Measurements from ENCODE around the gene AATF. TPM values are rescaled to one million over a fixed set of nuclear protein-coding genes. Genes with fewer than 3 reads are reported as not detected.

Gene AATF, protein sequence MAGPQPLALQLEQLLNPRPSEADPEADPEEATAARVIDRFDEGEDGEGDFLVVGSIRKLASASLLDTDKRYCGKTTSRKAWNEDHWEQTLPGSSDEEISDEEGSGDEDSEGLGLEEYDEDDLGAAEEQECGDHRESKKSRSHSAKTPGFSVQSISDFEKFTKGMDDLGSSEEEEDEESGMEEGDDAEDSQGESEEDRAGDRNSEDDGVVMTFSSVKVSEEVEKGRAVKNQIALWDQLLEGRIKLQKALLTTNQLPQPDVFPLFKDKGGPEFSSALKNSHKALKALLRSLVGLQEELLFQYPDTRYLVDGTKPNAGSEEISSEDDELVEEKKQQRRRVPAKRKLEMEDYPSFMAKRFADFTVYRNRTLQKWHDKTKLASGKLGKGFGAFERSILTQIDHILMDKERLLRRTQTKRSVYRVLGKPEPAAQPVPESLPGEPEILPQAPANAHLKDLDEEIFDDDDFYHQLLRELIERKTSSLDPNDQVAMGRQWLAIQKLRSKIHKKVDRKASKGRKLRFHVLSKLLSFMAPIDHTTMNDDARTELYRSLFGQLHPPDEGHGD
- 47.7 TPM for polyA plus RNA-seq (ENCODE audit: insufficient read length)
- long read RNA-seq, donor 1, partial matches to known transcripts: 6 of 14 reads
- long read RNA-seq, donor 1, other reads (novel, unspliced or antisense): 0 of 14 reads
- long read RNA-seq, donor 2, transcript AATF-208 (12 exons, 2,141 nt): major isoform, 8 of 11 reads
- long read RNA-seq, donor 2, partial matches to known transcripts: 0 of 11 reads
- long read RNA-seq, donor 2, other reads (novel, unspliced or antisense): 0 of 11 reads
- long read RNA-seq, donor 3, partial matches to known transcripts: 0 of 5 reads
- long read RNA-seq, donor 3, other reads (novel, unspliced or antisense): 0 of 5 reads
- long read RNA-seq, donor 4, partial matches to known transcripts: 0 of 1 reads
- long read RNA-seq, donor 4, other reads (novel, unspliced or antisense): 0 of 1 reads
- long read RNA-seq, donor 5, transcript AATF-208 (12 exons, 2,141 nt): major isoform, 15 of 26 reads
- long read RNA-seq, donor 5, partial matches to known transcripts: 0 of 26 reads
- long read RNA-seq, donor 5, other reads (novel, unspliced or antisense): 7 of 26 reads
- long read RNA-seq, donor 6, transcript AATF-208 (12 exons, 2,141 nt): major isoform, 9 of 23 reads
- long read RNA-seq, donor 6, partial matches to known transcripts: 10 of 23 reads
- long read RNA-seq, donor 6, other reads (novel, unspliced or antisense): 0 of 23 reads
- long read RNA-seq, donor 7, transcript AATF-208 (12 exons, 2,141 nt): major isoform, 11 of 38 reads
- long read RNA-seq, donor 7, transcript AATF-203 (1 exons, 2,044 nt): minor isoform, 5 of 38 reads
- long read RNA-seq, donor 7, partial matches to known transcripts: 22 of 38 reads
- long read RNA-seq, donor 7, other reads (novel, unspliced or antisense): 0 of 38 reads
- long read RNA-seq, donor 8, partial matches to known transcripts: 0 of 2 reads
- long read RNA-seq, donor 8, other reads (novel, unspliced or antisense): 0 of 2 reads

GRCh38 chr17:36948717-36949460, at the start of gene AATF:
AATF (plus strand) TSS chr17:36948954; CDS start chr17:36949126, 172 bp downstream.
- DNase-seq: peak; percentile 96

DNA sequence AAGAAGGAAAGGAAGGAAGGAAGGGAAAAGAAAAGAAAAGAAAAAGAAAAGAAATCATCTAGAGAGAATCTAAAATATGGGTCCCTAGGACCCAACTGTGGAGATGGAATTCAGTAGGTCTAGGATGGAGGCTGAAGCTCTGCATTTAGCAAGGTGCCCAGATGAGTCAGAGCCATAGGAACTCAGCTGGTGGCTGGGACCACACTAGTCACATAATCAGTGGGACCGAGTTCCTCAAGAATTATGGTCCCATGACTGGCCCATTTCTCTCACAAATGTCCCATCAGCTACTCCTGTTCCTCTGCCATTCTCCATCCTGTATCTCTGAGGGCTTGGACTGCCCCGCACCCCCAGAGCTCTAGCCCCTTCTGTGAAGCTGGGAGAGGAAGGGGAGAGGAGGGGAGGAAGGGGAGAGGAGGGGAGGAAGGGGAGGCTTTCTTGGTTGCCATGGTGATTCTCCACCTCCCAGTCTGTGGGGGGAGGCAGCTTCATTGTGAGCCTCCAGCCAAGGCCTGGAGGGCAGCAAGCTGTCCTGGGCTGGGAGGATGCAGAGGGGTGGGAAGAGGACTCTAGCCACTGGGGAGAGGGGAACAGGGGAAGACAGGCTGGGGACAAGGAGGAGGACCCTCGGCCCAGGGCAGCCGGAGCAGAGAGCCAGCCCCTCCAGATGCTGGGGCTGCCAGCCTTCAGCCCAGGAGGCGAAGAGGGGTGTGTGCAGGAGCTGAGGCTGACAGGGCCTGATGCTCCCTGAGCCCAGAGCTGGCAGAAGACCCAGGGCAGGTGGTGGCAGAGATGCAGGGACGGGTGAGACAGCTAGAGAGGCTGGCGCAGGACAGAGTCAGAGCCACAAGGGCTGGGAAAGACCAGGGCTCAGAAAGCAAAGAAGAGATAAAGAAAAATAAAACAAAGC, 49.2 kb upstream of the AATF start:
- no peak for DNase-seq

- DNase-seq: no peak
Measured at GRCh38 chr17:36900160-36900512, 48.6 kb upstream of the AATF start.

DNA sequence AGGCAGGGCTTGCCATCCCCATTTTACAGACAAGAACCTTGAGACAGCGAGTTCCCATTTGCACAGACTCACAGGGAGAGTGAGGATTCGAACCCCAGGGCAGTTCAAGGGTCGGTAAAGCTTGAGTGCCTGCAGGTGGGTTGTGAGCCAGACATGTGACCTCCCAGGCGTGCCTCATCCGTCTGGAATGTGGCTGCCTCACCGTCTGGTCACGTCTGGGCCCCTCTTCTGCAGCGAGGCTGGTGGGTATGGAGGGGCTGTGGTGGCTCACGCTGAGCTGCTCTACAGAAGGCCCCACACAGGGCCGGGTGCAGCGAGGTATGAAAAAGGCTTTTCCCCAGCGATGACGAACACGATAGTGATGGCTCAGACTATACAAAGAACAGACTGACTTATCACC, 47.2 kb upstream of the AATF start:
- DNase-seq: no peak

DNA sequence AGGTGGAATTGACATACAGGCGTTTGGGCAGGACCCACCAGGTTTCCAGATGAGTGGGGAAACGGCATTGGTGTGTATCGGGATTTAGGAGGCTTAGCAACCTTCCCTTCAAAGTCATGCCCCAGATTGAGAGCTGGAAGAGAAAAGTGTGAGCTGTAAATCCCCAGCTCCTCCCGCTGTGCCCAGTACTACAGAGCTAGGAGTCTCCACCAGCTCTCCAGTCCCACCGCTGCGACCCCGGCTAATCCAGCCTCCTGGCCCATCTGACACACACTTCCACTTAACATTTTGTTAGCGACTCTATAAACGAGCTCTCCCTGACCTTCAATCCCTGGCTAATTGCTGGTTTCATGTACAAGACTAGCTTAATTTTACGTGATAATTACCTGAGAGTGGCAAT, 41.3 kb upstream of the AATF start:
- DNase-seq: no peak

DNA sequence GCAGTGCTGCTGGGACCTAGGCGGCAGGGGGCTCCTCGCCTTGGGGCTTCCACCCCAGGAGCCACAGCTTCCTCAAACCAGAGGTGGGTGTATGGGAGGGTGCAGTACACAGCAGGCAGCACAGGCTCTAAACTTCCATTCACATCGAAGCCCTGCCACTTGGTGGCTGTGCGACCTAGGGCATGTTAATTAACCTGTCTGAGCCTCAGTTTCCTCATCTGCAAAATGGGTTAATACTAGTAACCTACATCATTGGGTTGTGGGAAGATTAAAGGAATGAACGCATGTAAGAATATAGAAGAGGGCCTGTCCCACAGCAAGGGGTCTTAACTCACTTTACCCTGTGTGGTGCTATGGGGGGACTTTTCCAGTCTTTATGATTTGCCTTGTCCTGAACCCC, 38.2 kb upstream of the AATF start:
- no peak for DNase-seq

DNA sequence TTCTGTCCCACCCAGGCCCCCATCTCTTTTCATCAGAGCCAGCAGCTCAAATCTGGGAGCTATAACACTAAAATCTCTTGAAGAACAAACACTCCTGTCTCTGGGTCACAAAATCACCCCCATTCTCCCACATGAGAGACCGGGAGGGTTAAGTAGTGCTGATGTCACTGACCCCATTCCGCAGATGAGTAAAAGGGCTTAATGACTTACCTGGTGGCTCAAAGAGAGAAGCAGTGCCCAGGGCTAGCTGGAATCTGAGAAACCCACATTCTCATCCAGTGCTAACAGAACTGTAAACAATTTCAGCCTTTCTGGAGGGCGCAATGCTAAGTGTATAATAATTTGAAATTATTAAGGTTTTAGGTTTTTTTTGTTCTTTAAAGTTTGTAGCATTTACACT, 37.8 kb upstream of the AATF start:
- no peak for DNase-seq

DNA sequence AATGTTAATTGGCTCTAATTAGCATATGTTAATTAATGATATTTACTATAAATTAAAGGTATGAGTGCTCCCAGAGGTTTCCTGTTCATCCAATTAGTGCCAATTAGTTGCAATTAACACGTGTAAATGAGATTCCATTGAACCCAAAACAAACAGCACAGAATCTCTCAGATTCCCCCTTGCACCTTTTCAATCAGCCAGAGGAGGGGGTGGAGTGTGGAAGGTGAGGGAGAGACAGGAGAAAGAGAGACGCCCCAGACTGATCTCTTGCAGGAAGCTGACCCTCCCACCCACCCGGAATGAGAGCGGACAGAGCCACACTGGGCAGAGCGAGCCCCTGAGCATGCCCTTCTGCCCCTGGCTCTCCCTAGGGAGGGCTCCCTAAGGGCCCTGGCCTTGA, 35.6 kb upstream of the AATF start:
- no peak for DNase-seq

GRCh38 chr17:36918211-36918691, 30.5 kb upstream of the AATF start:
- no peak for DNase-seq

- no peak for DNase-seq
Measured at GRCh38 chr17:36919407-36919968, 29.3 kb upstream of the AATF start.

DNA sequence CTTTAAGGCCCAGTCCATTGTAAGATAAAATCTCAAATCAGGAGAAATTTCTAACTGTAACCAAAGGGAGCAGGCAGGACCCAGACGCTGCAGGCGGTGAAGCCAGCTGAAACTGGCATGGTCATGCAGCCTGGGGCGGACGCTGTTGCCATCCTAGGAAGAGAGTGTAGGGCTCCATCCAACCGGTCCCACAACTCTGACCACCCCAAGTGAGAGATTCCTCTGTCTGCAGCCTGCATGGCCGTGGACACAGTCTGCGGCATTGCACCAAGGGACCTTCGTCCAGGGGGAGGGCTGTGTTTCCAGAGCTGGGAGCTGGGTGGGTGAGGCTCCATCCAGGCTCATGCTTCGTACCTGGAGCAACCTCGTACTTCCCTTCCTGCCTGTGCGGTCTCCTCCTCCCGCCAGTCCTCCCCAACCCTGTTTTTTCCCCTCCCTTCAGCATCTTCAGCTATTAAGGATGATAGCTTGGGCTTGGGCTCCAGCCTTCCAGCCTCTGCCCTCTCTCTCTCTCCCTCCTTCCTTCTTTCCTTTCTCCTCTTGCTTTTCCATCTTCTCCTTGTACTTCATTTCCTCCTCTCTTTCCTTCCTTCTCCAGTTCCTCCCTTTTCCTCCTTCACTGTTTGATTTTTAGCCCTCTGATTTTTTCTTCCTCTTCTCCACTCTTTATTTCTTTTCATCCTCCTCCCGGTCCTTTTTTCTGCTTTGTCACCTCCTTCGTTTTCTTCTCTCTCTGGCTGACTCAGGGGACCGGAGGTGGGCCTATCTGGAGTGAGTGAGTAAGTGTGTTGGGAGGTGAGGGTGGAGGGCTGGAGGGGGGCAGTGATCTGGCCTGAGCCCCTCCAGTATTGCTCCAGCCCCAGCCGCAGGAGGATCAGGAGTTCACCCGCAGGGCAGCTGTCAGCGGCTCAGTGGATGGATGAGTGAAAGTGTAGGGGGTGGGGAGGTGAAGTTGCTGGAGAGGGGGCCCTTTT, 28.4 kb upstream of the AATF start:
- DNase-seq: no peak

GRCh38 chr17:36921095-36921851, 27.5 kb upstream of the AATF start:
- no peak for DNase-seq

- no peak for DNase-seq
Measured at GRCh38 chr17:36922175-36922574, 26.6 kb upstream of the AATF start.

DNA sequence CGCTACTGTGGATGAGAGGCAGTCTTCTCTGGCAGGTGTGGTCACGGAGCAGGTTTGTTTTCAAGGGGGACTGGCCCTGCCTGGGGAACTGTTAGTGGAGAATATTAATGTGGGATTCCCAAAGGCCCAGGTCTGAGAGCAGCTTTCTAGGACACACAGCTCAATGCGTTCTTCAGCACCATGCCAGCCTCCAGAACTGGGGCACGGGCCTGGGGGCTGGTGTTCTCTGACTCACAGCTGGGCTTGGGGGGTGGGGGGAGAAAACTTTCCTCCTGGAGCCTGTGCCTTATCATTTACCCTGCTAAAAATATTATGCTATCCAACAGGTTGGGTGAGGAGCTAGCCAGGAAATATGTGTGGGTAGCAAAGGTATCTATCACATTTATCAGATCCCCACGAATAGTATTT, 24.9 kb upstream of the AATF start:
- no peak for DNase-seq

- DNase-seq: no peak
Measured at GRCh38 chr17:36926226-36926625, 22.5 kb upstream of the AATF start.

DNA sequence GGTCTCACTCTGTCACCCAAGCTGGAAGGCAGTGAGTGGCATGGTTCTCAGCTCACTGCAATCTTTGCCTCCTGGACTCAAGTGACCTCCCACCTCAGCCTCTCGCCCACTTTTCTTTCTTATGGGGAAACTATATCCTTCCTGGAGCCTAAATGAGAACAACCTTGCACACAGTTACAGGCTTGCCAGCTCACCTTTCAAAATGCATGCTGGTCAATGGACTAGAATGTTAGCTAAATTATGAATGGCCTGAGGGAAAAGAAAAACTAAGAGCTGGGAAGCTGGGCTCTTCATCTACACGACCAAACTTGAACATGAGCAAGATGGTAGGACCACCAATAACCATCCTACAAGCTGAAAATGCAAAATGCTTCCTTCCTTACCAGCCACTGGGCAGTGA, 22.1 kb upstream of the AATF start:
- no peak for DNase-seq
